Motor neuron (in vitro differentiated cells): ENCODE results near the gene ZDHHC12. TPM values are rescaled to one million over a fixed set of nuclear protein-coding genes. Genes with fewer than 3 reads are reported as not detected.

Experiments
- ATAC-seq, 8 experiments: fragments of 200-7000 bp; cut with Tn5 transposase; replicated peaks in 6 of 8; 2 replicates each; pipeline ENCODE4 v1.8.0; 2021; ENCODE audit warnings: mild to moderate bottlenecking in 8 of 8, moderate library complexity in 8 of 8
- H3K27ac ChIP-seq, 2 donors: fragments of 250-450 bp; sonication (Bioruptor Pico); 2 replicates each; pipeline ENCODE4 v1.9.0; 2021; ENCODE audit warnings: antibody characterized with exemption in 2 of 2, mild to moderate bottlenecking in 2 of 2, moderate library complexity in 1 of 2
- H3K4me1 ChIP-seq, 2 donors: fragments of 250-450 bp; sonication (Bioruptor Pico); replicated peaks in 1 of 2; 2 replicates each; pipeline ENCODE4 v1.6.1; 2021; ENCODE audit warnings: antibody characterized with exemption in 2 of 2, mild to moderate bottlenecking in 2 of 2, moderate library complexity in 1 of 2
- H3K4me3 ChIP-seq, 5 donors: fragments of 250-450 bp; sonication (Bioruptor Pico); 2 replicates each; pipeline ENCODE4 v1.9.0; 2021; ENCODE audit warnings: antibody characterized with exemption in 5 of 5, mild to moderate bottlenecking in 5 of 5, moderate library complexity in 4 of 5
- WGBS, 10 experiments: fragments of 450-650 bp; shearing (Covaris generic); methylation state at CpG; one replicate each; pipeline ENCODE4 v1.0.0; 2022; 5-methylcytosine and 5-hydroxymethylcytosine counted together
- in situ Hi-C, 9 experiments: fragments of 400-800 bp; cut with MboI; loops; one replicate each; pipeline ENCODE4 v1.15.0; 2021; ENCODE audit warnings: low sequenced_read_pairs in 9 of 9, low pct_unique_long_range_greater_than_20kb in 2 of 9; ENCODE audit not compliant: unreplicated experiment in 9 of 9
- total RNA-seq, 8 experiments: library from RNA; unstranded; fragments of 300-600 nt; gene quantifications; 2 replicates each; pipeline versions ENCODE4 v1.2.3 to v1.2.4, GENCODE V29; 2022

The ZDHHC12 gene
- total RNA-seq, 8 experiments from 2014 or later: 3.7 to 31.4 (median 11.7) TPM

GRCh38 chr9:128684325-128685199 lies 39.4 kb downstream of the ZDHHC12 start:
- H3K4me3 ChIP-seq: peak overlapping the region; percentile 11 to 47 (median 30)
- 0 to 30% (median 9%) methylated on average over 2 to 4 of the region's 15 CpGs; no CpG with 5 or more reads in 7 of the 10 experiments for WGBS, 10 experiments
- peak overlapping the region; percentile 9 to 31 for H3K27ac ChIP-seq
- peak in 3 of 8 experiments; percentile 48 to 58 (median 58) for ATAC-seq
- in situ Hi-C loops: no loop called here
- H3K4me1 ChIP-seq: peaks cover 7 to 32% of the 10 kb centered on the region in 2 donors

- Histone ChIP-seq H3K4me3 (peak overlapping the region; percentile 11 to 47 (median 30)), H3K4me1 (peaks cover 7 to 32% of the 10 kb centered on the region in 2 donors), H3K27ac (peak overlapping the region; percentile 9 to 31)
- no peak for ATAC-seq
- no CpG with 5 or more reads among the region's 3 CpGs for WGBS, 10 experiments
- in situ Hi-C loops: no loop called here
Observed at GRCh38 chr9:128684065-128684324, 39.9 kb downstream of the ZDHHC12 start.

- H3K4me1 ChIP-seq: peaks cover 7 to 31% of the 10 kb centered on the region in 2 donors
- H3K27ac ChIP-seq: peak overlapping the region; percentile 9 to 31
- 0 to 27% (median 20%) methylated on average over 1 to 14 of the region's 21 CpGs; no CpG with 5 or more reads in 1 of the 10 experiments for WGBS, 10 experiments
- H3K4me3 ChIP-seq: peak overlapping the region; percentile 11 to 47 (median 30)
- in situ Hi-C loops: no loop called here
- peak; percentile 16 to 73 (median 49) for ATAC-seq
Observed at GRCh38 chr9:128683340-128684064, 40.4 kb downstream of the ZDHHC12 start.

GRCh38 chr9:128677794-128678193 lies 46.1 kb downstream of the ZDHHC12 start:
- Histone ChIP-seq H3K27ac (no peak overlapping the region), H3K4me3 (no peak overlapping the region), H3K4me1 (no peaks in the 10 kb centered on the region)
- in situ Hi-C loops: no loop called here
- WGBS, 10 experiments: 72 to 96% (median 85%) methylated on average over 1 to 10 of the region's 10 CpGs; no CpG with 5 or more reads in 1 of the 10 experiments
- no peak for ATAC-seq

- H3K4me3 ChIP-seq: no peak overlapping the region
- in situ Hi-C loops: no loop called here
- H3K4me1 ChIP-seq: no peaks in the 10 kb centered on the region
- no peak for ATAC-seq
- 86 to 100% (median 100%) methylated on average over 1 to 3 of the region's 4 CpGs; no CpG with 5 or more reads in 4 of the 10 experiments for whole genome bisulfite sequencing, 10 experiments
- no peak overlapping the region for H3K27ac ChIP-seq
Observed at GRCh38 chr9:128675382-128675781, 48.5 kb downstream of the ZDHHC12 start.

Other genes starting within 250 kb of the ZDHHC12 start
- 10 to 100 TPM; 11.9 to 30.4 (median 17.3) TPM for gene GLE1, start 219.4 kb downstream of the ZDHHC12 start, total RNA-seq
- 100 to 1,000 TPM; 195 to 680 (median 254) TPM for gene SPTAN1, start 171.5 kb downstream of the ZDHHC12 start, total RNA-seq
- gene DYNC2I2, start 67.3 kb downstream of the ZDHHC12 start, total RNA-seq: 10 to 100 TPM; 21.1 to 62.7 (median 28.3) TPM
- gene SET, start 34.9 kb downstream of the ZDHHC12 start, total RNA-seq: 100 to 1,000 TPM; 328 to 639 (median 393) TPM
- gene PKN3, start 21.6 kb downstream of the ZDHHC12 start, total RNA-seq: 1 to 10 TPM in 3 of 8 experiments, under 1 TPM in 5; 0.07 to 7.3 (median 0.68) TPM
- gene ZER1, start 47.8 kb upstream of the ZDHHC12 start, total RNA-seq: 10 to 100 TPM; 17.8 to 35.1 (median 24.5) TPM
- gene TBC1D13, start 63.1 kb upstream of the ZDHHC12 start, total RNA-seq: 10 to 100 TPM in 5 of 8 experiments, 1 to 10 TPM in 3; 8.7 to 18.9 (median 13.1) TPM
- gene ENDOG, start 94.4 kb upstream of the ZDHHC12 start, total RNA-seq: 10 to 100 TPM in 7 of 8 experiments, 1 to 10 TPM in 1; 8.5 to 20.1 (median 16.7) TPM
- gene SPOUT1, start 105.7 kb upstream of the ZDHHC12 start, total RNA-seq: 10 to 100 TPM; 12.3 to 44.3 (median 21.6) TPM
- gene KYAT1, start 157.8 kb upstream of the ZDHHC12 start, total RNA-seq: 10 to 100 TPM in 5 of 8 experiments, 1 to 10 TPM in 3; 4.0 to 15.9 (median 10.8) TPM
- 10 to 100 TPM; 13.7 to 26.8 (median 22.6) TPM for gene LRRC8A, start 158.0 kb upstream of the ZDHHC12 start, total RNA-seq
- 10 to 100 TPM in 2 of 8 experiments, 1 to 10 TPM in 2, under 1 TPM in 4; 0.16 to 16.4 (median 0.97) TPM for gene PHYHD1, start 196.9 kb upstream of the ZDHHC12 start, total RNA-seq
- 10 to 100 TPM in 5 of 8 experiments, 1 to 10 TPM in 3; 7.5 to 27.9 (median 16.3) TPM for gene DOLK, start 223.5 kb upstream of the ZDHHC12 start, total RNA-seq
- 10 to 100 TPM; 16.3 to 69.4 (median 21.6) TPM for gene NUP188, start 223.6 kb upstream of the ZDHHC12 start, total RNA-seq